ENCODE measurements around the gene TLR1. TPM values are rescaled to one million over a fixed set of nuclear protein-coding genes. Genes with fewer than 3 reads are reported as not detected.
"Not testable (repeated sequence)": the region's sequence is repeated elsewhere in the genome, so short reads cannot be mapped to it uniquely, and the experiment has no call there.

TLR1 gene
- total and polyA plus RNA-seq, 5 donors: 1.1 to 7.4 (median 6.0) TPM

- H3K27me3 ChIP-seq (ENCODE audit: control insufficient read depth, insufficient read depth); intact Hi-C loops (cut with DNase I); DNase-seq; H3K27ac ChIP-seq (ENCODE audit: low read length); H3K4me1 ChIP-seq (ENCODE audit: control insufficient read depth, insufficient read depth, low read length); H3K4me3 ChIP-seq (ENCODE audit: low read length); H3K9me3 ChIP-seq (ENCODE audit: control insufficient read depth, low read length); ATAC-seq: not testable (repeated sequence)
- WGBS: 84% methylated on average over 2 of the region's 2 CpGs
Measured at GRCh38 chr4:38770281-38770680, 34.3 kb downstream of the TLR1 start.

GRCh38 chr4:38769857-38770256, 34.7 kb downstream of the TLR1 start:
- intact Hi-C loops (cut with DNase I): loop anchor here in 2 of 4 donors (10.0 kb wide), 2 partner anchors 95 to 365 kb away; partner anchors contain the start of gene FAM114A1 (in 1 of the 2)
- no peaks in the 10 kb centered on the region for H3K27me3 ChIP-seq (ENCODE audit: control insufficient read depth, insufficient read depth)
- H3K4me3 ChIP-seq (ENCODE audit: low read length): no peak overlapping the region
- 86% methylated on average over 2 of the region's 2 CpGs for WGBS
- DNase-seq (no peak), ATAC-seq (no peak)
- H3K4me1 ChIP-seq (ENCODE audit: control insufficient read depth, insufficient read depth, low read length): peaks cover 2% of the 10 kb centered on the region
- H3K27ac ChIP-seq (ENCODE audit: low read length): no peak overlapping the region
- no peaks in the 10 kb centered on the region for H3K9me3 ChIP-seq (ENCODE audit: control insufficient read depth, low read length)

DNA sequence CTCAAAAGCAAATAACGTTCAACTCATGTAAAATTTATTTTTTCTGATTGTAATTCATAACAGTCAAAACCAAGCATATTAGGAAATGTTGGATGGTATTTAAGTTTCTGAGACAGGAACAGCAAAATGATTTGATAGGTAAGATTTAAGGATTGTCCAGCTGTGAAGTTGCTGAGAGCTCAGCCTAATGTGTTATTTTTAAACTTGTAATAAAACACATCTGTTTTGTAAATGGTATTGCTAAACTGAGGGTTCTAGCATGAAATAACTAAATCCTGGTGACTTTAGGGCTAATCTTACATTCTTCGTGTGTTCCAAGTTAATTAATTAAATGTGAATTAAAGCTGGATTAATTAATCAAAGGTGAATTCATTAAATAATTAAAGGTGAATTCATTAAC, 35.1 kb downstream of the TLR1 start:
- intact Hi-C loops (cut with DNase I): loop anchor here in 2 of 4 donors (10.0 kb wide), 2 partner anchors 95 to 365 kb away; partner anchors contain the start of gene FAM114A1 (in 1 of the 2)
- Histone ChIP-seq H3K4me3 (ENCODE audit: low read length) (no peak overlapping the region), H3K4me1 (ENCODE audit: control insufficient read depth, insufficient read depth, low read length) (peaks cover 2% of the 10 kb centered on the region), H3K27me3 (ENCODE audit: control insufficient read depth, insufficient read depth) (no peaks in the 10 kb centered on the region), H3K9me3 (ENCODE audit: control insufficient read depth, low read length) (no peaks in the 10 kb centered on the region), H3K27ac (ENCODE audit: low read length) (no peak overlapping the region)
- DNase-seq (no peak), ATAC-seq (no peak)
- WGBS: 68% methylated on average over 2 of the region's 2 CpGs

DNA sequence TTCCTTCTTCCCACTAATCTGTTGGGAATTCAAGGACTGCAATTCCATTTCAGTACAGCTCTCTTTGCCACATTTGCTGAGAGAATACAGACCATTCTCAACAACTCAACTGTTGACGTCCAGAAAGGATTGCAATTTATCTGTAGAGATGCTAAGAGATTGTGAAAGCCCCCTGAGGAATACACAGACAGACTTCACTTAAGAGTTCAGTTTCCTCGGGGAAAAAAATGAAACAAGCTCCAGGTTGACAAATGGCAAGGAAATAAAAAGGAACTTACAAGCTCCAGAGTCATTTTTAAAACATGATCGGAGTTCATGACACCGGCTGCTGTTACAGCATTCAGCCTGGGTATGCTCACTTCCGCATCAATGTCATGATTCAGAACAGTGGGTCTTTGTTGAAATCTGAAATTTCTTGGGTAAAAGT, 35.6 kb downstream of the TLR1 start:
- ATAC-seq: peak; percentile 43 to 56
- no peak for DNase-seq
- H3K9me3 ChIP-seq (ENCODE audit: control insufficient read depth, low read length): no peaks in the 10 kb centered on the region
- no peak overlapping the region for H3K27ac ChIP-seq (ENCODE audit: low read length)
- intact Hi-C loops (cut with DNase I): loop anchor here in 2 of 4 donors (10.0 kb wide), 2 partner anchors 96 to 366 kb away; partner anchors contain the start of gene FAM114A1 (in 1 of the 2)
- no peak overlapping the region for H3K4me3 ChIP-seq (ENCODE audit: low read length)
- H3K27me3 ChIP-seq (ENCODE audit: control insufficient read depth, insufficient read depth): no peaks in the 10 kb centered on the region
- peaks cover 2% of the 10 kb centered on the region for H3K4me1 ChIP-seq (ENCODE audit: control insufficient read depth, insufficient read depth, low read length)
- 40% methylated on average over 5 of the region's 5 CpGs for WGBS

GRCh38 chr4:38766940-38767339, 37.7 kb downstream of the TLR1 start:
- H3K4me1 ChIP-seq (ENCODE audit: control insufficient read depth, insufficient read depth, low read length); H3K9me3 ChIP-seq (ENCODE audit: control insufficient read depth, low read length); H3K4me3 ChIP-seq (ENCODE audit: low read length); H3K27ac ChIP-seq (ENCODE audit: low read length); ATAC-seq; DNase-seq; H3K27me3 ChIP-seq (ENCODE audit: control insufficient read depth, insufficient read depth): not testable (repeated sequence)
- WGBS: 94% methylated on average over 2 of the region's 2 CpGs
- intact Hi-C loops (cut with DNase I): loop anchor here in 2 of 4 donors (10.0 kb wide), 2 partner anchors 98 to 368 kb away; partner anchors contain the start of gene FAM114A1 (in 1 of the 2)

- H3K27ac ChIP-seq (ENCODE audit: low read length): no peak overlapping the region
- no peaks in the 10 kb centered on the region for H3K9me3 ChIP-seq (ENCODE audit: control insufficient read depth, low read length)
- WGBS: 92% methylated on average over 3 of the region's 3 CpGs
- intact Hi-C loops (cut with DNase I): loop anchor here in 2 of 4 donors (10.0 kb wide), 2 partner anchors 99 to 369 kb away; partner anchors contain the start of gene FAM114A1 (in 1 of the 2)
- DNase-seq (no peak), ATAC-seq (no peak)
- no peaks in the 10 kb centered on the region for H3K27me3 ChIP-seq (ENCODE audit: control insufficient read depth, insufficient read depth)
- peaks cover 2% of the 10 kb centered on the region for H3K4me1 ChIP-seq (ENCODE audit: control insufficient read depth, insufficient read depth, low read length)
- H3K4me3 ChIP-seq (ENCODE audit: low read length): no peak overlapping the region
Measured at GRCh38 chr4:38765382-38765781, 39.2 kb downstream of the TLR1 start.

GRCh38 chr4:38764277-38764676, 40.3 kb downstream of the TLR1 start:
- ATAC-seq (no peak), DNase-seq (no peak)
- intact Hi-C loops (cut with DNase I): loop anchor here in 2 of 4 donors (10.0 kb wide), 2 partner anchors 101 to 371 kb away; partner anchors contain the start of gene FAM114A1 (in 1 of the 2)
- no peaks in the 10 kb centered on the region for H3K27me3 ChIP-seq (ENCODE audit: control insufficient read depth, insufficient read depth)
- no peak overlapping the region for H3K4me3 ChIP-seq (ENCODE audit: low read length)
- whole genome bisulfite sequencing: 80% methylated on average over 3 of the region's 3 CpGs
- H3K4me1 ChIP-seq (ENCODE audit: control insufficient read depth, insufficient read depth, low read length): peaks cover 2% of the 10 kb centered on the region
- H3K9me3 ChIP-seq (ENCODE audit: control insufficient read depth, low read length): no peaks in the 10 kb centered on the region
- no peak overlapping the region for H3K27ac ChIP-seq (ENCODE audit: low read length)

DNA sequence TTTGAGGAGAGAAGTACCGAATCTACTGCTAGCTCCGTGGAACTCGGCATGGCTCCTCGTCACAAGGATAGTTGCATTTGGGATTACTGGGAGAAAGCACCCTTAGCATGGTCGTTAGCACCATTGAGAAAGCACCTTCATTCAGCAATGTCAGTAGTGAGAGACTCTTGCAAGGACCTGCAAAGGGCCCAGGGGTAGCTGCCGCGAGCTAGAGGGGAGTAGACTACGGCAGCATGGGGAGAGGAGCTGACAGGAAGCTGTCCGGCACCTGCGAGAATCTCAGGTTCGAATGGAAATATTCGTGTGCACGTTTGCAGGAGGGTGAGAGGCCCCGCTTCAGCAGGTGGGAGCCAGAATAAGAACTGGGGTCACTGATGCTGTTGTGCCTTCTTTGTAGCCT, 42.0 kb downstream of the TLR1 start:
- H3K9me3 ChIP-seq (ENCODE audit: control insufficient read depth, low read length): no peaks in the 10 kb centered on the region
- 90% methylated on average over 14 of the region's 14 CpGs for WGBS
- H3K4me3 ChIP-seq (ENCODE audit: low read length): no peak overlapping the region
- H3K4me1 ChIP-seq (ENCODE audit: control insufficient read depth, insufficient read depth, low read length): peaks cover 3% of the 10 kb centered on the region
- H3K27me3 ChIP-seq (ENCODE audit: control insufficient read depth, insufficient read depth): no peaks in the 10 kb centered on the region
- no peak for DNase-seq
- intact Hi-C loops (cut with DNase I): loop anchor here in 2 of 4 donors (10.0 kb wide), 2 partner anchors 102 to 372 kb away; partner anchors contain the start of gene FAM114A1 (in 1 of the 2)
- no peak overlapping the region for H3K27ac ChIP-seq (ENCODE audit: low read length)
- ATAC-seq: no peak

DNA sequence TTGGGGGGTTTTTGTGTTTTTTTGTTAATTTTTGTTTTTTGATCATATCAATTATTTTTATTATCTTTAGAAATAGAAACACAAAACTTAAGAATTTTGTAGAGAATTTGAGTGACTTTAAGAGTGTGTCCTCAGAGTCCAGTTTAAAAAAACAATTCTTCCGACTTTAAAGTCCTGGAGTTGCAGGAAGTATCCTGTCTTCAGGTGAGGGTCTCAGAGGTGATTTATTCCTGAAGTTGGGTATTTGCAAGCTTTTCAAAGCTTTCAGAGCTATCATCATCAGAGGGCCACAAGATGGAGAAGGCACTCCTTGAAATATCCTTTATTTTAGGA, 44.8 kb downstream of the TLR1 start:
- no peak for DNase-seq
- intact Hi-C loops (cut with DNase I): loop anchor here in 2 of 4 donors (2.0 to 10.0 kb wide), 3 partner anchors 23 to 375 kb away; partner anchors contain the start of genes FAM114A1 (in 1 of the 2) and TLR10 (in 1 of the 2)
- 85% methylated on average over 1 of the region's 1 CpG for WGBS
- Histone ChIP-seq H3K4me1 (ENCODE audit: control insufficient read depth, insufficient read depth, low read length) (peaks cover 3% of the 10 kb centered on the region), H3K4me3 (ENCODE audit: low read length) (no peak overlapping the region), H3K27me3 (ENCODE audit: control insufficient read depth, insufficient read depth) (no peaks in the 10 kb centered on the region), H3K9me3 (ENCODE audit: control insufficient read depth, low read length) (no peaks in the 10 kb centered on the region), H3K27ac (ENCODE audit: low read length) (no peak overlapping the region)
- ATAC-seq: no peak

DNA sequence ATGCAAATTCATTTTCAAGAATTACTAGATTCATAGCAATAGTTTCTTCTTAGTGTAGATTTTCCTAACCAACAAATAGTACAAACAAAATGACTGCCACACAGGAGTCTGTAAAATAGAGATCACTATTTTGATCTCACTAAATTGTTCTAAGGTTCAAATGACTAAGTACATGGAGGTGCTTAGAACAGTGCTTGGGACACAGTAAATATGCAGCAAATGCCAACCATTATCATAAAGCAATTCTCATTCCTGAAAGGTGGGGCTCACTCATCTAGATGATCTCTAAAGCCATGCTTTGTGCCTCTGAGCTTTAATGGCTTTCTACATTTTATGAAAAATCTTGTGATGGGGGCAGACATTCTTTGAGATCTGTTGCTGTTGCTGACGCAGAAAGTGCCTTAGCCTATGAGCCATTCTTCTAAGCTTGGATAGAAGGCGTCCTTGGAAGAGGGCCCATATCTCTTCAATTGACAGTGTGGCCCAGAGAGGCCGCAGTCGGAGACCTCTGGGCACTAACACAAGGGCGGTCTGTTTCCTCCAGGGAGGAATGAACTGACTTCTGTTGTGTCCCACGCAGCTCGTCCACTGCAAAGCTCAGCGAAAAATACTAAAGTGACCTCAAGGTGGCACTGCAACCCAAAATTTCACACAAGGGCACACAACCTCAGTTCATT, 45.3 kb downstream of the TLR1 start:
- Histone ChIP-seq H3K9me3 (ENCODE audit: control insufficient read depth, low read length) (no peaks in the 10 kb centered on the region), H3K4me3 (ENCODE audit: low read length) (no peak overlapping the region), H3K4me1 (ENCODE audit: control insufficient read depth, insufficient read depth, low read length) (peaks cover 3% of the 10 kb centered on the region), H3K27ac (ENCODE audit: low read length) (no peak overlapping the region), H3K27me3 (ENCODE audit: control insufficient read depth, insufficient read depth) (no peaks in the 10 kb centered on the region)
- 8% methylated on average over 8 of the region's 8 CpGs for WGBS
- peak; percentile 56 to 78 (median 69) for DNase-seq
- intact Hi-C loops (cut with DNase I): loop anchor here in 1 of 4 donors (10.0 kb wide), 1 partner anchor 376 kb away; no protein-coding TSS in a partner anchor
- peak; percentile 92 to 94 for ATAC-seq

DNA sequence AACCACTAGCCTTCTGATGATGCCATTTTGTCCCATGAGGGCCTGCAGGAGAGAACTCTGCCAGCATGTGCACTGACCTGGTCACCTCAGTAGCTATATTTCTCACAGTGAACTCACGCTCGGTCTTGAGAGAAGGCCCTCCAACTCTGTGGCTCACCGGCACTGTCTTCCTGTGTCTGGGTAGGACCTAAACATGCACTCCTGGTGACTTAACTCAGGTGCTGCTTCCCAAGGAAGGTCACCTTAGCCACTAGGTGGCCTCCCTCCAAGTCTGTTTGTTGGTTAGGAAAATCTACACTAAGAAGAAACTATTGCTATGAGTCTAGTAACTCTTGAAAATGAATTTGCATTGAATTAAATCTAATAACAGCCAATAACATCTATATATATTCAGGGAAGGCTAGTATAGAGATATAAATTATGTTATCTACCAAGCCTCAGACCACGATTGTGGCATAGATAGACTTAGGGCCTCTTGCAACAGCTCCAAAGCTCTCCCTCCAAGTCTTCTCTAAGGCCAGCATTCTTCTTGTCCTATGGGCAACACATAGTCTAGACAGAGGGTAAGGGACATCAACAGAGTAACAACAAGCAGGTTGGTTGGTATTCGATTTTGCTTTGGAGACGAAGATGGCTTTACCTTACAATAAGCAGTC, 46.5 kb downstream of the TLR1 start:
- ATAC-seq (no peak), DNase-seq (no peak)
- H3K4me1 ChIP-seq (ENCODE audit: control insufficient read depth, insufficient read depth, low read length): peaks cover 3% of the 10 kb centered on the region
- WGBS: 84% methylated on average over 6 of the region's 6 CpGs
- H3K27me3 ChIP-seq (ENCODE audit: control insufficient read depth, insufficient read depth): no peaks in the 10 kb centered on the region
- H3K4me3 ChIP-seq (ENCODE audit: low read length): no peak overlapping the region
- H3K27ac ChIP-seq (ENCODE audit: low read length): no peak overlapping the region
- intact Hi-C loops (cut with DNase I): loop anchor here in 1 of 4 donors (10.0 kb wide), 1 partner anchor 377 kb away; no protein-coding TSS in a partner anchor
- H3K9me3 ChIP-seq (ENCODE audit: control insufficient read depth, low read length): no peaks in the 10 kb centered on the region
